Esophagus muscularis mucosa (tissue), 3 donors: ENCODE results near the gene KLF7.

Source experiments
- CTCF ChIP-seq, 3 experiments: fragments of 200-600 bp in 2 of 3; fragments of 450-650 bp in 1 of 3; sonication (generic) in 2 of 3; IDR thresholded peaks; one replicate each; pipeline ENCODE4 v1.5.1; 2017 to 2019; ENCODE audit warnings: antibody characterized with exemption in 3 of 3, mild to moderate bottlenecking in 2 of 3, moderate library complexity in 1 of 3
- POLR2A ChIP-seq: fragments of 450-650 bp; IDR thresholded peaks from one replicate; pipeline ENCODE4 v1.6.1; 2017; ENCODE audit warnings: antibody characterized with exemption, moderate library complexity, mild to moderate bottlenecking, low read depth

- TF ChIP-seq CTCF (IDR thresholded peaks at IDR 0.05): no peak
- TF ChIP-seq POLR2A: no peak
These were observed 62.6 kb downstream of the KLF7 start for GRCh38 chr2:207103132-207103531.
